HEK293 (cell line): ENCODE data around the gene IVD.

ENCODE experiments used
- CTCF ChIA-PET: fragments of 350-600 bp; formaldehyde crosslinking; extraction: SDS; loops from one replicate; lab custom pipeline; 2021; ENCODE audit warnings: antibody characterized with exemption; lab: Yijun Ruan, JAX
- POLR2A ChIA-PET: fragments of 300-600 bp; formaldehyde crosslinking; extraction: SDS; loops from one replicate; lab custom pipeline; 2020; ENCODE audit warnings: antibody characterized with exemption, inconsistent platforms; lab: Yijun Ruan, JAX
- H3K27ac ChIP-seq: fragments of 200-500 bp; sonication (Bioruptor generic); 2 replicates; pipeline ENCODE4 v1.5.1; 2014; ENCODE audit warnings: low read depth, low read length, control low read depth, inconsistent platforms; ENCODE audit errors: extremely low read depth
- H3K36me3 ChIP-seq, 2 experiments: fragments of 200-500 bp in 1 of 2; sonication (Bioruptor generic) in 1 of 2; 1 replicate in 1 of 2; 2 replicates in 1 of 2; pipeline ENCODE4 v1.5.1; 2014 to 2017; ENCODE audit warnings: inconsistent platforms in 2 of 2, low read length in 2 of 2; ENCODE audit not compliant: control insufficient read depth in 2 of 2, insufficient read depth in 1 of 2
- H3K4me1 ChIP-seq: fragments of 200-500 bp; sonication (Bioruptor generic); 2 replicates; pipeline ENCODE4 v1.5.1; 2014; ENCODE audit warnings: mild to moderate bottlenecking, low read length, inconsistent platforms; ENCODE audit not compliant: control insufficient read depth, insufficient read depth
- H3K4me3 ChIP-seq: 2 replicates; pipeline ENCODE4 v1.5.1; 2011; ENCODE audit warnings: low read depth, mild to moderate bottlenecking, control low read depth, low read length, moderate library complexity
- H3K9me3 ChIP-seq: fragments of 200-500 bp; sonication (Bioruptor generic); 2 replicates; pipeline ENCODE4 v1.5.1; 2014; ENCODE audit warnings: low read depth, low read length, inconsistent platforms; ENCODE audit not compliant: control insufficient read depth, insufficient read depth
- MYNN ChIP-seq: fragments of 450-650 bp; formaldehyde crosslinking; IDR thresholded peaks from 2 replicates; pipeline ENCODE4 v1.5.1; 2016; ENCODE audit warnings: missing biosample characterization, missing genetic modification characterization, borderline replicate concordance
- PRDM10 ChIP-seq: fragments of 450-650 bp; formaldehyde crosslinking; IDR thresholded peaks from 2 replicates; pipeline ENCODE4 v1.5.1; 2016; ENCODE audit warnings: missing biosample characterization, missing genetic modification characterization
- PRDM6 ChIP-seq: fragments of 450-650 bp; formaldehyde crosslinking; IDR thresholded peaks from 2 replicates; pipeline ENCODE4 v1.5.1; 2017; ENCODE audit warnings: missing biosample characterization, missing genetic modification characterization
- REPIN1 ChIP-seq: fragments of 450-650 bp; formaldehyde crosslinking; IDR thresholded peaks from 2 replicates; pipeline ENCODE4 v1.5.1; 2017; ENCODE audit warnings: missing biosample characterization, missing genetic modification characterization, low read depth
- ZBTB26 ChIP-seq: fragments of 450-650 bp; formaldehyde crosslinking; optimal IDR thresholded peaks from 2 replicates; pipeline ENCODE3; 2016; ENCODE audit warnings: missing biosample characterization, mild to moderate bottlenecking, missing genetic modification characterization
- ZBTB44 ChIP-seq: fragments of 450-650 bp; IDR thresholded peaks from 2 replicates; pipeline ENCODE4 v1.5.1; 2018; ENCODE audit warnings: missing biosample characterization, mild to moderate bottlenecking, missing genetic modification characterization
- ZIC2 ChIP-seq: fragments of 450-650 bp; formaldehyde crosslinking; IDR thresholded peaks from 2 replicates; pipeline ENCODE4 v1.5.1; 2016; ENCODE audit warnings: missing biosample characterization, missing genetic modification characterization
- ZNF223 ChIP-seq: fragments of 450-650 bp; formaldehyde crosslinking; IDR thresholded peaks from 2 replicates; pipeline ENCODE4 v1.5.1; 2016; ENCODE audit warnings: missing biosample characterization, missing genetic modification characterization
- ZNF24 ChIP-seq: fragments of 450-650 bp; formaldehyde crosslinking; IDR thresholded peaks from 2 replicates; pipeline ENCODE4 v1.5.1; 2016; ENCODE audit warnings: missing biosample characterization, missing genetic modification characterization
- ZNF398 ChIP-seq: fragments of 450-650 bp; formaldehyde crosslinking; IDR thresholded peaks from 2 replicates; pipeline ENCODE4 v1.5.1; 2017; ENCODE audit warnings: missing biosample characterization, missing genetic modification characterization
- ZNF596 ChIP-seq: fragments of 450-650 bp; IDR thresholded peaks from 2 replicates; pipeline ENCODE4 v1.5.0; 2018; ENCODE audit warnings: missing biosample characterization, mild to moderate bottlenecking, missing genetic modification characterization, moderate library complexity
- ZNF629 ChIP-seq: fragments of 450-650 bp; formaldehyde crosslinking; IDR thresholded peaks from 2 replicates; pipeline ENCODE4 v1.5.1; 2017; ENCODE audit warnings: missing biosample characterization, missing genetic modification characterization
- ZNF837 ChIP-seq: fragments of 450-650 bp; formaldehyde crosslinking; IDR thresholded peaks from 2 replicates; pipeline ENCODE4 v1.5.1; 2016; ENCODE audit warnings: missing biosample characterization, missing genetic modification characterization
- ZSCAN30 ChIP-seq: fragments of 450-650 bp; IDR thresholded peaks from 2 replicates; pipeline ENCODE4 v1.5.1; 2018; ENCODE audit warnings: missing biosample characterization, mild to moderate bottlenecking, missing genetic modification characterization, moderate library complexity

Gene IVD

GRCh38 chr15:40381818-40382529, 23.6 kb upstream of the IVD start:
- Histone ChIP-seq H3K4me1 (no peaks in the 10 kb centered on the region), H3K36me3 (peaks cover 3 to 24% of the 10 kb centered on the region in 2 experiments; a peak in 2 of 3 replicates), H3K9me3 (no peaks in the 10 kb centered on the region), H3K4me3 (no peak overlapping the region), H3K27ac (no peak overlapping the region)
- ChIA-PET CTCF (interaction anchor here (0.9 to 2.1 kb wide), 2 partner anchors 10 to 13 kb away, joined by 3 to 7 read pairs; no protein-coding TSS in a partner anchor), POLR2A (interaction anchor here (0.6 to 1.6 kb wide), 6 partner anchors 10 to 59 kb away, joined by 3 to 11 read pairs (median 4); partner anchors contain the start of gene IVD)
- TF ChIP-seq ZBTB26 (no peak), ZIC2 (tag by site-specific recombination) (peak; percentile 65), ZNF223 (tag by site-specific recombination) (no peak), ZNF24 (tag by site-specific recombination) (0 out of 2 replicates have a peak, but pooled peaks have one; percentile 20), ZNF398 (tag by site-specific recombination) (no peak), PRDM6 (tag by site-specific recombination) (no peak), ZNF596 (tag by site-specific recombination) (no peak), ZNF629 (tag by site-specific recombination) (no peak), ZBTB44 (no peak), ZSCAN30 (tag by site-specific recombination) (no peak), MYNN (no peak), PRDM10 (tag by site-specific recombination) (peak; percentile 46; the same call in 1 of the 2 replicates), ZNF837 (tag by site-specific recombination) (no peak), REPIN1 (tag by site-specific recombination) (no peak)
